Cardiac fibroblast (primary cell): Measurements from ENCODE around the gene IQGAP1.

Experiments used
- DNase-seq, 2 donors: peaks; one replicate each; pipeline versions ENCODE4 v3.0.0 to v3.0.0-alpha.2; 2010; ENCODE audit warnings: low read depth in 2 of 2
- H3K4me3 ChIP-seq, 2 donors: replicated peaks in 1 of 2; 1 replicate in 1 of 2; 2 replicates in 1 of 2; pipeline ENCODE4 v1.5.1; 2011; ENCODE audit warnings: low read depth in 2 of 2, low read length in 2 of 2, mild to moderate bottlenecking in 2 of 2, moderate library complexity in 1 of 2
- CTCF ChIP-seq: IDR thresholded peaks from one replicate; pipeline ENCODE4 v1.5.1; 2011; ENCODE audit warnings: low read depth, mild to moderate bottlenecking, low read length, inconsistent platforms

The IQGAP1 gene

GRCh38 chr15:90435652-90436337 is 47.8 kb downstream of the IQGAP1 start:
- no peak for DNase-seq
- H3K4me3 ChIP-seq, result no peak overlapping the region
- TF ChIP-seq CTCF, result no peak

- no peak overlapping the region for H3K4me3 ChIP-seq
- TF ChIP-seq CTCF, result no peak
- DNase-seq, result no peak
Measured at GRCh38 chr15:90436952-90437351, 48.9 kb downstream of the IQGAP1 start.

- no peak for DNase-seq
Measured at GRCh38 chr15:90437516-90437915, 49.5 kb downstream of the IQGAP1 start.

GRCh38 chr15:90439946-90440345 is 51.9 kb downstream of the IQGAP1 start:
- DNase-seq, result no peak
- TF ChIP-seq CTCF, result no peak

More at GRCh38 chr15:90437516-90437915, 49.5 kb downstream of the IQGAP1 start:
- TF ChIP-seq CTCF, result no peak
- no peak overlapping the region for H3K4me3 ChIP-seq

GRCh38 chr15:90441027-90441426 is 53.0 kb downstream of the IQGAP1 start:
- no peak for TF ChIP-seq CTCF
- no peak overlapping the region for H3K4me3 ChIP-seq
- DNase-seq, result no peak

More at GRCh38 chr15:90439946-90440345, 51.9 kb downstream of the IQGAP1 start:
- no peak overlapping the region for H3K4me3 ChIP-seq

GRCh38 chr15:90442423-90442822 is 54.4 kb downstream of the IQGAP1 start:
- TF ChIP-seq CTCF, result no peak
- no peak overlapping the region for H3K4me3 ChIP-seq
- DNase-seq, result no peak

- TF ChIP-seq CTCF, result no peak
- H3K4me3 ChIP-seq, result no peak overlapping the region
- peak in 1 of 2 donors; percentile 56 for DNase-seq
Measured at GRCh38 chr15:90449206-90449735, 61.2 kb downstream of the IQGAP1 start.
